Left cardiac atrium (tissue), 4 donors: ENCODE measurements around the gene WDR27. TPM values are rescaled to one million over a fixed set of nuclear protein-coding genes. Genes with fewer than 3 reads are reported as not detected.
"Not testable (repeated sequence)": the region's sequence is repeated elsewhere in the genome, so short reads cannot be mapped to it uniquely, and the experiment has no call there.

Source experiments
- ATAC-seq, 2 donors: fragments of 200-7000 bp; cut with Tn5 transposase; one replicate each; pipeline ENCODE4 v1.9.1; 2020; ENCODE audit warnings: mild to moderate bottlenecking in 2 of 2, moderate library complexity in 2 of 2
- DNase-seq: peaks from one replicate; pipeline ENCODE4 v3.0.0-alpha.2; 2020
- intact Hi-C, 2 donors: fragments of 100-400 bp; cut with DNase I; formaldehyde crosslinking; loops; one replicate each; pipeline versions ENCODE4 v1.14.1 to v1.15.1; 2022 to 2023
- total RNA-seq, 2 donors: library from RNA; stranded (reverse); fragmentation: NEBNext Ultra II Directional; extraction: Animal tissue kit (Norgen Biotek cat#: 25700); gene quantifications; one replicate each; pipeline ENCODE4 v1.2.1, GENCODE V29; 2021
- donor health status: DM: no; HTN: yes; CAD: no.
- donor health status: DM: no; HTN: yes; CAD: no; lungs with severe emphysema.
- donor health status: DM: yes; HTN: yes; CAD: no.
- donor health status: Dilated cardiomyopathy.

WDR27 gene
- total RNA-seq, 2 donors from 2014 or later, result 12.3 to 12.9 TPM

GRCh38 chr6:169623975-169624374 lies 77.9 kb downstream of the WDR27 start:
- no peak for DNase-seq
- intact Hi-C loops, result no loop called here

DNA sequence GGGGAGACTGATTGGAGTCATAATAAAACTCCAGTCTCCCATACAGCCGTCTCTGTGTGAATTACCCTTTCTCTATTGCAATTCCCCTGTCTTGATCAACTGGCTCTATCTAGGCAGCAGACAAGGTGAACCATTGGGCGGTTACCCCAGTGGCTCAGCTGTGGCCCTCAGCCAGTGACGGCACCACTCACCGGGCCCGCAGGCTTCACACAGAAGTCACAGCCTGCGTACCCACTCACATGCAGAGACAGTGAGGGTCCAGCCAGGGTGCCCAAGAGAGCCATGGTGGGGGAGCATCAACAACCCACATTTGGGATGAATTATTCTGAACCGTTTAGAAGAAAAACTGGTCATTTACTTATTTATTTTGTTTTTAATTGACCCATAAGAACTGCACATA lies 78.5 kb downstream of the WDR27 start:
- ATAC-seq (no peak), DNase-seq (no peak)
- intact Hi-C loops, result no loop called here

More at GRCh38 chr6:169623975-169624374, 77.9 kb downstream of the WDR27 start:
- no peak for ATAC-seq

- ATAC-seq (no peak), DNase-seq (no peak)
- intact Hi-C loops, result no loop called here
These were observed 79.2 kb downstream of the WDR27 start for GRCh38 chr6:169622618-169623017.

DNA sequence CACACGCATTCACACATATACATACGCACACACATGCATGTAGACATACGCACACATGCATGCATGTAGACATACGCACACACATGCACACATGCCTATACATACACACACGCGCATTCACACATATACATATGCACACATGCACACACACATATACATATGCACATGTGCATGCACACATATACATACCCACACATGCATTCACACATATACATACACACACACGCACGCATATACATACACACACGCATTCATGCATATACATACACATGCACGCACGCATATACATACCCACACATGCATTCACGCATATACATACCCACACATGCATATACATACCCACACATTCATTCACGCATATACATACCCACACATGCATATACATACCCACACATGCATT lies 80.5 kb downstream of the WDR27 start:
- ATAC-seq (no peak), DNase-seq (no peak)
- intact Hi-C loops, result no loop called here

DNA sequence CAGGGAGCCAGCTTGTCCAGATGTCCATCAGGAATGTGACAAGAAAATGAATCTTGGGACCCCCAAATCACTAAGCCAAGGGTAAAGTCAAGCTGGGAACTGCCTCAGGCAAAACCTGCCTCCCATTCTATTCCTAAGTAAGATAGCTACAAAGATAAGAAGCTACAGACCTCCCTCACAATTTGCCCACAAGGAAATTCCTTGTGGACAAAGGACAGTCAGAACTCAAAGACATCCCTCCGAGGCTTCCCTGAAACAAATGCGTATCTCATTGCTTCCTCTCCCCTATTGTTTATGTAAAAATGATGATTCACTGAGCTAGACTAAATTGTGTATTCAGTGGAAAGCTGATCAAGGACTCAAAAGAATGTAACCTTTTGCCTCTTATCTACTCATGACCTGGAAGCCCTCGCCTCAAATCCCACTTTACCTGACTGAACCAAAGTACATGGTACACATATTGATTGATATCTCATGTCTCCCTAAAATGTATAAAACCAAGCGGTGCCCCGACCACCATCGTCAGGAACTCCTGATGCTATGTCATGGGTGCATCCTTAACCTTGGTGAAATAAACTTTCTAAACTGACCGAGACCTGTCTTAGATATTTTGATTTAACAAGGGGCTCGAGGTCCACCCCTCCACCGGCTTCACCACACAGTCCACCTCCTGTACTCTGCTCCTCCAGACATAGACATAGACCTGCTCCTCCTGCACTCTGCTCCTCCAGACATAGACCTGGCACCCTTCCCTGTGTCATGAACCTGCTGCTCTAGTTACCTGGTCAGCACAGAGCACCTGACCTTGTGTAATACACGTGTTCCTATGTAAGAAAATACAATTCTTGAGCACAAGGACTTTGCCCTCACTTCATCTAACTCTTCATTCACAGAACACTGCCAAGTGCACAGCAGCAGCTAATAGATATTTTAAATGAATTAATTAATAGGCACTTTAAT lies 81.4 kb downstream of the WDR27 start:
- no peak for ATAC-seq
- intact Hi-C loops, result no loop called here
- DNase-seq, result no peak

- no peak for DNase-seq
- ATAC-seq, result no peak
- intact Hi-C loops, result no loop called here
These were observed 82.2 kb downstream of the WDR27 start for GRCh38 chr6:169619650-169620049.

- intact Hi-C loops, result no loop called here
- ATAC-seq, result peak in 1 of 2 donors; percentile 45
- DNase-seq, result no peak
These were observed 83.0 kb downstream of the WDR27 start for GRCh38 chr6:169618526-169619490.

- DNase-seq, result no peak
- intact Hi-C loops, result no loop called here
- ATAC-seq, result no peak
These were observed 84.3 kb downstream of the WDR27 start for GRCh38 chr6:169617562-169617961.

GRCh38 chr6:169608609-169609008 lies 93.2 kb downstream of the WDR27 start:
- intact Hi-C loops, result not testable (repeated sequence)

GRCh38 chr6:169604076-169604475 lies 97.8 kb downstream of the WDR27 start:
- ATAC-seq (no peak), DNase-seq (no peak)
- intact Hi-C loops, result no loop called here

More at GRCh38 chr6:169608609-169609008, 93.2 kb downstream of the WDR27 start:
- not testable (repeated sequence) for DNase-seq, ATAC-seq

DNA sequence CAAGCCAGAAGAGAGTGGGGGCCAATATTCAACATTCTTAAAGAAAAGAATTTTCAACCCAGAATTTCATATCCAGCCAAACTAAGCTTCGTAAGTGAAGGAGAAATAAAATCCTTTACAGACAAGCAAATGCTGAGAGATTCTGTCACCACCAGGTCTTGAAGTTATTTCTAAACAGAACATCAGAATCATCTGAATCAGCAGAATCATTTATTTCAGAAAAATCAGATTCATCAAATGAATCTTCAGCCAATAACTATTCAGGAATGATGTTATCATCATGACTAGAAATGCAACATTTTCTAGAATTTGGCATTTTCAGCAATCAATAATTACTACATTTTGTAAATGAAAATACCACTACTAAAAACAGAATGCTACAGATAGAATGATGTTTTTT lies 100.7 kb downstream of the WDR27 start:
- ATAC-seq, intact Hi-C loops: not testable (repeated sequence)

DNA sequence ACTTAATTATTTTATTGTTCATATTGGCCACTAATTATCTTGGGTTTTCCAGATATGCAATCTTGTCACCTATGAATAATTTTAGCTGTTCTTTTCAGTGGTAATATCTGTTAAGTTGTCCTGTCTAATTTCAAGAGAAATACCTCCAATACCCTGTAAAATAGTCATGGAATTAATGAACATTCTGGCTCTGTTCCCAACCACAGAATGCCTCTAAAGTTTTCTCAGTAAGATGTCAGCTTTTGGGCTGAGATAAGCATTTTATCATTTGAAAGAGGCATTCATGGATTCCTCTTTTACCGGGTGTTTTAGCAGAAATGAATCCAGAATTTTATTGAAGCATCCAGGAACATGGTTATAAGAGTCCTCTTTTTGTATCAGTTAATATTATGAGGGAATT lies 109.3 kb downstream of the WDR27 start:
- DNase-seq (no peak), ATAC-seq (no peak)
- intact Hi-C loops, result no loop called here

More for the DNA sequence above, 100.7 kb downstream of the WDR27 start:
- not testable (repeated sequence) for DNase-seq

DNA sequence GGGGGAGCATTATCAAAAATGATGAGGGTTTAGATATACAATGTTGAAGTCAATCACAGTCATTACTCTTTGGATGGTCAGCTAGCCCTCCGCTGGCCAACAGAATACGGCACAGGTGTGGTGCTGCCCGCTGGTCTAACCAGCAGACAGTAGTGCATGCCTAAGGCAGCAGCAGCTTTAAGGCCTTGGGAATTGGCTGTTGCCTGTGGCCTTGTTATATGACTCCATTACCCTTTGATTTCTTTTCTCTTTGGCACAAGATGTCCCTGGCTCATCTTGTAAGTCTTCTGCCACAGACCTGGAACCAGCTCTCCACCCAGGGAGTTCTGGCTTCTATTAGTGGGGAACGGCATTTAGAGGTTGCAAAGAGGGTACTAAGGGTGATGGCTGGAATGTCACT lies 110.2 kb downstream of the WDR27 start:
- ATAC-seq, result no peak
- no peak for DNase-seq
- intact Hi-C loops, result no loop called here

GRCh38 chr6:169590376-169590939 lies 111.4 kb downstream of the WDR27 start:
- ATAC-seq, result no peak
- no peak for DNase-seq

GRCh38 chr6:169589699-169590257 lies 112.1 kb downstream of the WDR27 start:
- intact Hi-C loops, result no loop called here
- no peak for DNase-seq
- ATAC-seq, result no peak

More at GRCh38 chr6:169590376-169590939, 111.4 kb downstream of the WDR27 start:
- intact Hi-C loops, result no loop called here

- DNase-seq, result no peak
- no peak for ATAC-seq
- intact Hi-C loops, result no loop called here
These were observed 112.5 kb downstream of the WDR27 start for GRCh38 chr6:169589293-169589692.

DNA sequence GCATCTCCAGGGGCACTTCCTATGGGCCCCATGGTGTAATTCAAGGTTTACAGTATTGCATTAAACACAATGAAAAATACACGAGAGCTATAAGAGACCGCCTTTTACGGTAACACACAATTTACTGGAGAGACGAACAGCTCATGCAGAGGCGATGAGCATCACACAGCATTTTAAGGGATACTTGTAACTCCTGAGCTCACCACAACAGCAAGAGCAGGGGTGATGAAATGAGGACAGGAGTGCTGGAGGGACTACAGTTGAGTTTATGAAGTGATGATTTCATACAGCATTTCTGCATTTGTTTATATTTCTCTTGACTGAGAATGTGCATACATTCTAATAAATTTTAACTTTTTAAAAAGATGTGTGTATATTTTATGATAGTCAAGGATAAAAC lies 113.9 kb downstream of the WDR27 start:
- no peak for DNase-seq
- ATAC-seq, result no peak
- intact Hi-C loops, result no loop called here

DNA sequence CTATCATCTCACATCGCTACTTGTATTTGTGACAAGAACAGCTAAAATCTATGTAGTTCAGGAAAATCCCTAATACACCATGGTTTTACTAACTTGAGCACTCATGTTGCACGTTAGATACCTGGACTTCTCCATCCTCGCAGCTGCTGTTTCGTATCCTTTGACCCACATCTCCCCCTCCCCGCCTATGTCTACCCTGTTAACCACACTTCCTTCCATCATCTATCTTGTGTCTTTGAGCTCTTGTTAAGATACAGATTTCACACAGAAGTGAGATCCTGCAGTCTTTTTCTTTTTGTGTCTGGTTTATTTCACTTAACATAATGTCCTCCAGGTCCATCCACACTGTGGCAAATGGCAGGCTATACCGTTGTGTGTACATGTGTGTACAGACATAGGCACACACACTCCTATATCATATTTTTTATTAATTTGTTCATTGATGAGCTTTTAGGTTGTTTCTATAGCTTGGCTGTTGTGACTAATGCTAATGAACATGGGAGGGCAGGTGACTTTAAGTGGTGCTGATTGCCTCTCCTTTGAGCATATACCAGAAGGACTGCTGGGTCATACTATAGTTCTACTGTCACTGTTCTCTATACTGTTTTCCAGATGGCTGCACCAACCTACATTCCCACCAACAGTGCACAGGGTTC lies 117.8 kb downstream of the WDR27 start:
- DNase-seq (no peak), ATAC-seq (no peak)
- intact Hi-C loops, result no loop called here
